Measurements from ENCODE around the gene IPCEF1. TPM values are rescaled to one million over a fixed set of nuclear protein-coding genes. Genes with fewer than 3 reads are reported as not detected.

Gene IPCEF1
- total and polyA plus RNA-seq, 2 of the 4 experiments (the other 2 are of a cell fraction): under 0.01 to 0.03 TPM

DNA sequence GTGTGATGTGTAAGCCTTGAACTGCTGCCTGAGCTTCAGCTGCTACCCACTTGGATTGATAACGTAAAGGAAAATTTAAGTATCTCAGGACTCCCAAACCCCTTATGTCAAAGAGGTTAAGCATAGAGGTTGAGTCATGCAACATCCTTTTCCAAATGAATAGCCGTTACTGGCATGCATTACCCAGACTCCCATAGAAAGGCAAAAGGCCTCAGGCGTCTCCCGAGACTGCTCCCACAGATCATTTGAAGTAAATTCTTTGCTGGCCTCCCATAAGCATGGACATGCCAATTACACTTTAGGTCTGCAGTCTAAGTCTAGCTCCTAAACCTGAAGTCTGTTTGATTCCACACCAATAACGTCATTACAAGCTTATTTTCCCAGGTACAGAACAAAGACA is 14.7 kb downstream of the IPCEF1 start:
- H3K9ac ChIP-seq (ENCODE audit: low read depth, low read length): no peak overlapping the region
- no peak overlapping the region for H2BK15ac ChIP-seq (ENCODE audit: low read depth, low read length)
- no peaks in the 10 kb centered on the region for H3K36me3 ChIP-seq (ENCODE audit: control insufficient read depth, insufficient read depth, low read length)
- H3K23ac ChIP-seq (ENCODE audit: low read depth, low read length): no peak overlapping the region
- ChIA-PET CTCF (no interaction called here), POLR2A (ENCODE audit: unreplicated experiment) (no interaction called here)
- no peak for TF ChIP-seq BHLHE40 (IDR thresholded peaks at IDR 0.05; ENCODE audit: low read depth, low read length)
- no peak for TF ChIP-seq MAZ (IDR thresholded peaks at IDR 0.05; ENCODE audit: borderline replicate concordance, low read depth, low read length)
- TF ChIP-seq, protein P1, sequence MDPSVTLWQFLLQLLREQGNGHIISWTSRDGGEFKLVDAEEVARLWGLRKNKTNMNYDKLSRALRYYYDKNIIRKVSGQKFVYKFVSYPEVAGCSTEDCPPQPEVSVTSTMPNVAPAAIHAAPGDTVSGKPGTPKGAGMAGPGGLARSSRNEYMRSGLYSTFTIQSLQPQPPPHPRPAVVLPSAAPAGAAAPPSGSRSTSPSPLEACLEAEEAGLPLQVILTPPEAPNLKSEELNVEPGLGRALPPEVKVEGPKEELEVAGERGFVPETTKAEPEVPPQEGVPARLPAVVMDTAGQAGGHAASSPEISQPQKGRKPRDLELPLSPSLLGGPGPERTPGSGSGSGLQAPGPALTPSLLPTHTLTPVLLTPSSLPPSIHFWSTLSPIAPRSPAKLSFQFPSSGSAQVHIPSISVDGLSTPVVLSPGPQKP (IDR thresholded peaks at IDR 0.05; ENCODE audit: borderline replicate concordance, low read depth, low read length): no peak
- TF ChIP-seq FOS (IDR thresholded peaks at IDR 0.05; ENCODE audit: low read depth, low read length): no peak
- no peak for TF ChIP-seq MXI1 (IDR thresholded peaks at IDR 0.05; ENCODE audit: borderline replicate concordance, low read depth, low read length)
- in situ Hi-C loops (cut with MboI; ENCODE audit: low sequenced_read_pairs) (no loop called here), dilution Hi-C loops (cut with HindIII; ENCODE audit: low sequenced_read_pairs, unreplicated experiment) (no loop called here), intact Hi-C loops (cut with micrococcal nuclease) (no loop called here)
- H3K4me3 ChIP-seq (ENCODE audit: insufficient read depth, low read depth, low read length): no peak overlapping the region
- no peak overlapping the region for H2AK9ac ChIP-seq (replicated peaks; ENCODE audit: low read depth, low read length, poor library complexity)
- no peak overlapping the region for H2BK5ac ChIP-seq (ENCODE audit: low read depth, low read length, poor library complexity, severe bottlenecking)
- H4K8ac ChIP-seq (ENCODE audit: low read depth in 2 of 2, low read length in 2 of 2): no peak overlapping the region
- H3K4ac ChIP-seq (ENCODE audit: low read depth, low read length): no peak overlapping the region
- H2AFZ ChIP-seq (replicated peaks; ENCODE audit: low read length, poor library complexity): no peak overlapping the region
- H3K18ac ChIP-seq (ENCODE audit: low read depth, low read length): no peak overlapping the region
- no peak overlapping the region for H3K27ac ChIP-seq (ENCODE audit: insufficient read depth, low read length)
- no peak overlapping the region for H2BK20ac ChIP-seq (ENCODE audit: low read depth, low read length)
- H4K20me1 ChIP-seq (ENCODE audit: insufficient read depth, low read length): no peaks in the 10 kb centered on the region
- no peak overlapping the region for H3K14ac ChIP-seq (replicated peaks; ENCODE audit: low read depth, low read length)
- peaks cover 3% of the 10 kb centered on the region; the same call in 1 of the 2 replicates for H3K9me3 ChIP-seq (ENCODE audit: control insufficient read depth, insufficient read depth, low read length)
- DNase-seq (peak; percentile 14), ATAC-seq (ENCODE audit: low read depth) (no peak)
- H2AK5ac ChIP-seq (ENCODE audit: low read depth, low read length): no peak overlapping the region
- H4K91ac ChIP-seq (ENCODE audit: insufficient read depth, low read depth, low read length): no peak overlapping the region
- H3K27me3 ChIP-seq (ENCODE audit: control insufficient read depth, insufficient read depth, low read length): no peaks in the 10 kb centered on the region
- H4K5ac ChIP-seq (ENCODE audit: low read depth, low read length): no peak overlapping the region
- H3K9me1 ChIP-seq (ENCODE audit: insufficient read depth, low read length): no peaks in the 10 kb centered on the region
- H3K4me2 ChIP-seq (ENCODE audit: low read depth, low read length): no peak overlapping the region
- no peaks in the 10 kb centered on the region for H3K79me1 ChIP-seq (ENCODE audit: low read depth in 1 of 2, low read length in 2 of 2)
- BruUV-seq (replicated peaks): no TSS peak
- H2BK120ac ChIP-seq (ENCODE audit: low read depth, low read length): no peak overlapping the region
- no peaks in the 10 kb centered on the region for H3K4me1 ChIP-seq (ENCODE audit: control insufficient read depth, insufficient read depth, low read length)
- WGBS, 2 experiments (ENCODE audit: extremely low coverage in 2 of 2, insufficient read length in 1 of 2): no CpG with 5 or more reads among the region's 5 CpGs
- no peak overlapping the region for H3K56ac ChIP-seq (ENCODE audit: extremely low read depth, insufficient read depth, low read length)
